ENCODE results near the gene PLCG1.

PLCG1 gene

GRCh38 chr20:41119614-41120561, 17.5 kb upstream of the PLCG1 start:
- no peak for DNase-seq
- intact Hi-C loops (cut with DNase I; ENCODE audit: low total_unique reads), result no loop called here
- Histone ChIP-seq H3K36me3 (peaks cover 86 to 100% (median 96%) of the 10 kb centered on the region in 3 donors), H3K9me3 (no peaks in the 10 kb centered on the region), H3K27me3 (no peaks in the 10 kb centered on the region), H3K4me3 (no peak overlapping the region), H3K27ac (no peak overlapping the region), H3K4me1 (no peaks in the 10 kb centered on the region)
- TF ChIP-seq, protein P1, sequence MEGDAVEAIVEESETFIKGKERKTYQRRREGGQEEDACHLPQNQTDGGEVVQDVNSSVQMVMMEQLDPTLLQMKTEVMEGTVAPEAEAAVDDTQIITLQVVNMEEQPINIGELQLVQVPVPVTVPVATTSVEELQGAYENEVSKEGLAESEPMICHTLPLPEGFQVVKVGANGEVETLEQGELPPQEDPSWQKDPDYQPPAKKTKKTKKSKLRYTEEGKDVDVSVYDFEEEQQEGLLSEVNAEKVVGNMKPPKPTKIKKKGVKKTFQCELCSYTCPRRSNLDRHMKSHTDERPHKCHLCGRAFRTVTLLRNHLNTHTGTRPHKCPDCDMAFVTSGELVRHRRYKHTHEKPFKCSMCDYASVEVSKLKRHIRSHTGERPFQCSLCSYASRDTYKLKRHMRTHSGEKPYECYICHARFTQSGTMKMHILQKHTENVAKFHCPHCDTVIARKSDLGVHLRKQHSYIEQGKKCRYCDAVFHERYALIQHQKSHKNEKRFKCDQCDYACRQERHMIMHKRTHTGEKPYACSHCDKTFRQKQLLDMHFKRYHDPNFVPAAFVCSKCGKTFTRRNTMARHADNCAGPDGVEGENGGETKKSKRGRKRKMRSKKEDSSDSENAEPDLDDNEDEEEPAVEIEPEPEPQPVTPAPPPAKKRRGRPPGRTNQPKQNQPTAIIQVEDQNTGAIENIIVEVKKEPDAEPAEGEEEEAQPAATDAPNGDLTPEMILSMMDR (IDR thresholded peaks at IDR 0.05), result no peak

- intact Hi-C loops (cut with DNase I; ENCODE audit: low total_unique reads), result no loop called here
- Histone ChIP-seq H3K36me3 (peaks cover 71 to 99% (median 96%) of the 10 kb centered on the region in 3 donors), H3K9me3 (no peaks in the 10 kb centered on the region), H3K27ac (no peak overlapping the region), H3K27me3 (no peaks in the 10 kb centered on the region), H3K4me1 (no peaks in the 10 kb centered on the region), H3K4me3 (no peak overlapping the region)
- TF ChIP-seq, protein P1 (IDR thresholded peaks at IDR 0.05), result no peak
- no peak for DNase-seq
Measured at GRCh38 chr20:41121399-41121798, 15.9 kb upstream of the PLCG1 start.

DNA sequence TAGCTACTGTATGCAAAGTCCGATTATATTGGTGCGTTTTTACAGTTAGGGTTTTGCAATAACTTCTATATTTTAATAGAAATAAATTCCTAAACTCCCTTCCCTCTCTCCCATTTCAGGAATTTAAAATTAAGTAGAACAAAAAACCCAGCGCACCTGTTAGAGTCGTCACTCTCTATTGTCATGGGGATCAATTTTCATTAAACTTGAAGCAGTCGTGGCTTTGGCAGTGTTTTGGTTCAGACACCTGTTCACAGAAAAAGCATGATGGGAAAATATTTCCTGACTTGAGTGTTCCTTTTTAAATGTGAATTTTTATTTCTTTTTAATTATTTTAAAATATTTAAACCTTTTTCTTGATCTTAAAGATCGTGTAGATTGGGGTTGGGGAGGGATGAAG, 13.7 kb upstream of the PLCG1 start:
- H3K27me3 ChIP-seq, result no peaks in the 10 kb centered on the region
- H3K36me3 ChIP-seq, result peaks cover 56 to 77% (median 75%) of the 10 kb centered on the region in 3 donors
- no peak for DNase-seq
- H3K4me1 ChIP-seq, result no peaks in the 10 kb centered on the region
- TF ChIP-seq, protein P1 (IDR thresholded peaks at IDR 0.05), result no peak
- H3K27ac ChIP-seq, result no peak overlapping the region
- intact Hi-C loops (cut with DNase I; ENCODE audit: low total_unique reads), result no loop called here
- no peaks in the 10 kb centered on the region for H3K9me3 ChIP-seq
- H3K4me3 ChIP-seq, result no peak overlapping the region

DNA sequence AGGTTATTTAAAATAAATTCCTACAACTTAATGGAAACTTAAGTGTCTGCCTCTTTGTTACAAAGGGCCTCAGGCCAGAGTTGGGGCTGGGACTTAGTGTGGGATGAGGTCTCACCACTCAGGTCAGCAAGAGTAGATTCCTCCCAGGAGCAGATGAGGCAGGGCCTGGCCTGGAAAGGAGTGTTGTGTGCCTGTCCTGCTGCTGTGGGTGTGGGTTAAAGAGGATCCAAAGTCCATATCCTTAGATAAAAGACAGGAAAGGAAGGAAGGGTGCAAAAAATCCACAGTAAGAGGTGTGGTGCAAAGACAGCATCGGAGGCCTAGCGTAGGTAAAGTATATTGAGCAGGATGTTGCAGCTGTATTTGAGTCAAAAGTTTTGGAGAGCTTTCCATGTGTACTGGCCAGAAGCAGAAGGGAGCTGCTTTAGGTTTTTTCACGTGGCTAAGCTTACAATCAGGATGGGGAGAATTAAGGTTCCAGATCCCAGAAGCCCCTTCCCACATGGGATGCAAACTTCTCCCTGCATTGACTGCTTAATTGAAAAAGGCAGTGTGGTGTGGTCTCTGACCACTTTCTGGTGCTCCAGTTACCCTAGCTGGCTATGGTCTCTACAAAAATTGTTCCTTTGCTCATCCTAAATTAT, 12.8 kb upstream of the PLCG1 start:
- no peak overlapping the region for H3K27ac ChIP-seq
- no peak overlapping the region for H3K4me3 ChIP-seq
- DNase-seq, result no peak
- TF ChIP-seq, protein P1 (IDR thresholded peaks at IDR 0.05), result no peak
- peaks cover 46 to 67% (median 65%) of the 10 kb centered on the region in 3 donors for H3K36me3 ChIP-seq
- no peaks in the 10 kb centered on the region for H3K4me1 ChIP-seq
- no peaks in the 10 kb centered on the region for H3K27me3 ChIP-seq
- no peaks in the 10 kb centered on the region for H3K9me3 ChIP-seq
- intact Hi-C loops (cut with DNase I; ENCODE audit: low total_unique reads), result no loop called here

DNA sequence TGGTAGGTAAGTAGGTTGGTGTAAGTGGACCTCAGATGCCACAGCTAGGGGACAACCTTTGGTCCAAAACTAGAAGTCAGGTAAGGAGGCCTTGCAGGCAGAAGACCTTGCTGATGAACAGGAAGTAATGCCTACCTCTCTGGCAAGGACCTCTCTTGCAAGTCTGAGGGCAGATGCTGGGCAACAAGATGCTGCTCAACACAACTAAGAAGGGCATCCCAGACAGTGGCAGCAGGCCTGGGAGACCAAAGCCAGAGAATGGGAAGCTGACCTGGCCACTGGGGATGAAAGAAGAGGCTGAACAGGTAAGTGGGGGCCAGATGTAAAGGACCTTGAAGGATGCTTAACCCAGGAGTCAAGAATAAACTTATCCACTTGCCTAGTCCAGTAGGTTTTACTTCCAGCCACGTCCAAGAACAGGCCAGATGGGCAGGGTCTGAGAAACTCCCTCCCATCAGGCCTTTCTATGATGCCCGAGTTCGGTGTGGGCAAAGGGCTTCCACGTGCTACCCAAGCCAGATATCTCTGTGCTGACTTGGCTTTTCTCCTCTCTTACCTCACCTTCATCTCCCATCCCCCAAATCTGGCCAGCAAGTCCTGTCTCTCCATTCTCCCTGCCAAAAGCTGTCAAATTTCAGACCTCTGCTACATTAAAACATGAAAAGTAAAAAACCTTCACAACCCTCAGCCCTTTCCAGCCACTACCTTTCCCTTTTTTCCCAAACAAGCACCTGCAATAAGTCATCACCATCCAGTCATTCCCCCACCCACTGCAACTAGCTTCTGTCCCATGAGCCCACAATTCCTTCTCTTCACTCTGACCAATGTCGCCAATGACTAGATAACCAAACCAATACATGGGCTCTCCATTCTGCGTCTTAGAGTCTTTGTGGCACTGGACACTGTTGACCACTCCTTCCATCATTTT, 11.5 kb upstream of the PLCG1 start:
- TF ChIP-seq, protein P1 (IDR thresholded peaks at IDR 0.05), result no peak
- no peaks in the 10 kb centered on the region for H3K4me1 ChIP-seq
- no peaks in the 10 kb centered on the region for H3K9me3 ChIP-seq
- peaks cover 41 to 55% (median 53%) of the 10 kb centered on the region in 3 donors for H3K36me3 ChIP-seq
- intact Hi-C loops (cut with DNase I; ENCODE audit: low total_unique reads), result no loop called here
- no peaks in the 10 kb centered on the region for H3K27me3 ChIP-seq
- DNase-seq, result no peak
- H3K27ac ChIP-seq, result no peak overlapping the region
- no peak overlapping the region for H3K4me3 ChIP-seq
